Epithelial cell of proximal tubule (primary cell): ENCODE results near the gene FAM118A. TPM values are rescaled to one million over a fixed set of nuclear protein-coding genes. Genes with fewer than 3 reads are reported as not detected.

Source experiments
- DNase-seq: peaks from one replicate; pipeline ENCODE4 v3.0.0-alpha.2; 2011; ENCODE audit warnings: low read depth
- H3K4me3 ChIP-seq: 2 replicates; pipeline ENCODE4 v1.5.1; 2011; ENCODE audit warnings: low read depth, mild to moderate bottlenecking, low read length
- CTCF ChIP-seq: conservative IDR thresholded peaks from 2 replicates; pipeline ENCODE4 v1.5.1; 2012; ENCODE audit warnings: low read depth, mild to moderate bottlenecking, low read length
- total RNA-seq: library from RNA; depleted of rRNA; stranded (reverse); fragments of >200 nt; gene quantifications from 2 replicates; pipeline ENCODE4 v1.2.3, GENCODE V29; 2015

FAM118A gene
- total RNA-seq, 1 donor from 2014 or later, result 9.5 TPM

- H3K4me3 ChIP-seq, result no peak overlapping the region
- DNase-seq, result no peak
These were observed 7.9 kb downstream of the FAM118A start for GRCh38 chr22:45317551-45318167.

GRCh38 chr22:45318168-45318557 is 8.4 kb downstream of the FAM118A start:
- no peak overlapping the region for H3K4me3 ChIP-seq
- DNase-seq, result no peak
- TF ChIP-seq CTCF, result no peak

More at GRCh38 chr22:45317551-45318167, 7.9 kb downstream of the FAM118A start:
- TF ChIP-seq CTCF, result peak; percentile 29

GRCh38 chr22:45318558-45319323 is 9.0 kb downstream of the FAM118A start:
- H3K4me3 ChIP-seq, result no peak overlapping the region
- DNase-seq, result no peak
- TF ChIP-seq CTCF, result no peak

GRCh38 chr22:45319324-45319685 is 9.6 kb downstream of the FAM118A start:
- H3K4me3 ChIP-seq, result no peak overlapping the region
- DNase-seq, result no peak
- no peak for TF ChIP-seq CTCF

- no peak for DNase-seq
- H3K4me3 ChIP-seq, result no peak overlapping the region
- TF ChIP-seq CTCF, result no peak
These were observed 10.7 kb downstream of the FAM118A start for GRCh38 chr22:45320357-45320976.

- TF ChIP-seq CTCF, result no peak
- H3K4me3 ChIP-seq, result no peak overlapping the region
- DNase-seq, result no peak
These were observed 12.1 kb downstream of the FAM118A start for GRCh38 chr22:45321827-45322226.
